Choroid plexus epithelial cell (primary cell): ENCODE data around the gene LHX2.

Experiments
- DNase-seq: peaks from one replicate; pipeline ENCODE4 v3.0.0-alpha.2; 2010; ENCODE audit warnings: low read depth
- H3K4me3 ChIP-seq: 2 replicates; pipeline ENCODE4 v1.5.1; 2011; ENCODE audit warnings: low read depth, mild to moderate bottlenecking, control low read depth, low read length, moderate library complexity
- CTCF ChIP-seq: conservative IDR thresholded peaks from 2 replicates; pipeline ENCODE4 v1.5.1; 2011; ENCODE audit warnings: low read depth, mild to moderate bottlenecking, control low read depth, inconsistent platforms, low read length, moderate library complexity

The LHX2 gene

DNA sequence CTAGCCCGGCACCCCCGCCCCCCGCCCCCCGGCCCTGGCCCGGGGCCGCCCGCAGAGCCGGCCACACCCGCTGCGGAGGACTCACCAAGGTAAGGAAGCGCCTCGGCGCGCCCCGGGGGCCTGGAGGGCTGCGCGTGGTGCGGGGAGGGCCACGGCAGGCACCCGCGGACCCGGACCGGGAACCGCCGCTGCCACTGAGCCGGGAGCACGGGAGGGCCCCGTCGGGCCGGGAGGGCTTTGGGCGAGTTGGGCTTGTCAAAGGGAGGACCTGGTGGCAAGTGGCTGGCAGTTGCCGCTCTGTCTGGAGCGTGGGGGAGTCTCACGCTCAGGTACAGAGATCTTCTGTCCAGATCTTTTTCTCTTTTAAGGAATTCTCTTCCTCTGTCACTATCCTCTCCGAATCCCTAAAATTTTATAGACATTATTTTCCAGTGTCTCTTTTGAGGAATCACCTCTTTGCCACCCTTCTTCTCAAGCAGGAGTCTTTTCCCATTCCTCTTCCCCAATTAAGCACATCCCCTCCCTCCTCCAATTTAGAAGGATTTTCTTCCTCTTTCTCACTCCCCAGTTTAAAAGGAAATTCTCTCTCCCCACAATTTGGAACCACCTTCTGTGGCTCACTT, 11.3 kb upstream of the LHX2 start:
- H3K4me3 ChIP-seq = no peak overlapping the region
- no peak for DNase-seq
- TF ChIP-seq CTCF = no peak

GRCh38 chr9:124000784-124001457, 10.6 kb upstream of the LHX2 start:
- TF ChIP-seq CTCF = no peak
- DNase-seq = no peak
- H3K4me3 ChIP-seq = no peak overlapping the region

GRCh38 chr9:124001458-124001799, 10.1 kb upstream of the LHX2 start:
- H3K4me3 ChIP-seq = no peak overlapping the region
- no peak for DNase-seq
- no peak for TF ChIP-seq CTCF

- no peak for TF ChIP-seq CTCF
- DNase-seq = no peak
- H3K4me3 ChIP-seq = no peak overlapping the region
These were observed 9.6 kb upstream of the LHX2 start for GRCh38 chr9:124001866-124002525.

DNA sequence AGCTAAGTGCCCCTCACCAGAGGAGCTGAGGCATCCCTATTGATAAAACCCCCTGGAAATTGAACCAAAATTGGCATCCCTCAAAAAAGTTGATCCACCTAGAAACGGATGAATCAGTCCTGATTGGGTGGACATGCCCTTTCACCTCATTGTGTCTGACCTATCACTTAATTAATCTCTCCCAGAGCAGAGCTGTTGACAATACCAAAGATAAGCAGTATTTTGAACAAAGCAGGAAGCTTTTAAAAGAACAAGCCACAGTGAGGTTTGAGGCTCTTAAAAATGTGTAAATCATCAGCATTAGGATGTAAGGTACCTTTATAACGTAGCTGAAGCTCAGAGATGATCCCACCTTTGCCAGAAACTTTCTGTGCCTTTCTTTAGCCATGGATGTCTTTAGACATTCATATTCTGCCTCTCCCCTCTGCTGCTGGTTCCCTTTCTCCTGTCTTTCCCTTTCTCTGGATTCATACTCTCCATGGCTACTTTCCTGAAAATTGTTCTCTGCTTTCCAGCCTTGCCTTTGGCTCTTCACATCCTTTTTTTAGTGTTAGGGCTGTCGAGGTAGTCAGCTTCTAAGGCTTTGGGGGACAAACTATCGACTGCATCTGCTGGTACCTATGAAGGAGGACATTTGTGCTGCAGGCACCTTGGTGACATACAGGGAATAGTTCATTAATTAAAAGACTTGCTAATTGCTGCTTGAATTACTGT, 7.8 kb upstream of the LHX2 start:
- DNase-seq = no peak
- no peak overlapping the region for H3K4me3 ChIP-seq
- no peak for TF ChIP-seq CTCF

- no peak for DNase-seq
- TF ChIP-seq CTCF = no peak
These were observed 7.0 kb upstream of the LHX2 start for GRCh38 chr9:124004593-124004992.

More at GRCh38 chr9:124004593-124004992, 7.0 kb upstream of the LHX2 start:
- H3K4me3 ChIP-seq = no peak overlapping the region
